ENCODE results near the gene NRIP2. TPM values are rescaled to one million over a fixed set of nuclear protein-coding genes. Genes with fewer than 3 reads are reported as not detected.
A peak's percentile ranks its signal among the peaks of the same experiment; 100 is the strongest.

Gene NRIP2
- total RNA-seq, 2 experiments from 2014 or later = not detected

- H3K27ac Mint-ChIP-seq = no peak overlapping the region
- intact Hi-C loops (cut with DNase I, micrococcal nuclease) = loop anchor here (2.0 to 10.0 kb wide), 4 partner anchors 89 to 421 kb away; no protein-coding TSS in a partner anchor
- Histone ChIP-seq H3K9me3 (ENCODE audit: control insufficient read depth in 1 of 2, insufficient read depth in 1 of 2, low read length in 2 of 2) (no peaks in the 10 kb centered on the region), H3K27ac (ENCODE audit: low read depth in 1 of 2, low read length in 2 of 2) (no peak overlapping the region), H3K4me1 (ENCODE audit: insufficient read depth, low read length) (peaks cover 2% of the 10 kb centered on the region), H3K4me3 (ENCODE audit: low read length) (no peak overlapping the region), H3K27me3 (ENCODE audit: control insufficient read depth in 1 of 2, insufficient read depth in 2 of 2, low read length in 2 of 2) (no peaks in the 10 kb centered on the region), H3K36me3 (ENCODE audit: insufficient read depth, low read length) (peaks cover 18% of the 10 kb centered on the region)
- DNase-seq (peak; percentile 14 to 63 (median 32)), ATAC-seq (ENCODE audit: poor library complexity) (peak; percentile 70)
- ChIA-PET CTCF (interaction anchor here (0.7 to 1.8 kb wide), 3 partner anchors 9 to 91 kb away, joined by 3 to 7 read pairs (median 4); no protein-coding TSS in a partner anchor), POLR2A (no interaction called here)
- no peaks in the 10 kb centered on the region for H3K9me3 Mint-ChIP-seq
- no peak overlapping the region for H3K4me3 Mint-ChIP-seq
- peak; percentile 57 for TF ChIP-seq CTCF (IDR thresholded peaks at IDR 0.05)
- H3K27me3 Mint-ChIP-seq = no peaks in the 10 kb centered on the region
- H3K36me3 Mint-ChIP-seq (ENCODE audit: low read depth) = peaks cover 25% of the 10 kb centered on the region
- no peaks in the 10 kb centered on the region for H3K4me1 Mint-ChIP-seq (ENCODE audit: low read depth)
These were observed 18.8 kb upstream of the NRIP2 start for GRCh38 chr12:2853626-2854025.

GRCh38 chr12:2851931-2852330 is 17.1 kb upstream of the NRIP2 start:
- Histone ChIP-seq H3K4me3 (ENCODE audit: low read length) (no peak overlapping the region), H3K27ac (ENCODE audit: low read depth in 1 of 2, low read length in 2 of 2) (no peak overlapping the region), H3K4me1 (ENCODE audit: insufficient read depth, low read length) (peaks cover 2% of the 10 kb centered on the region), H3K9me3 (ENCODE audit: control insufficient read depth in 1 of 2, insufficient read depth in 1 of 2, low read length in 2 of 2) (no peaks in the 10 kb centered on the region), H3K27me3 (ENCODE audit: control insufficient read depth in 1 of 2, insufficient read depth in 2 of 2, low read length in 2 of 2) (no peaks in the 10 kb centered on the region), H3K36me3 (ENCODE audit: insufficient read depth, low read length) (peaks cover 18% of the 10 kb centered on the region)
- no peak for TF ChIP-seq CTCF (IDR thresholded peaks at IDR 0.05)
- Mint-ChIP-seq H3K9me3 (no peaks in the 10 kb centered on the region), H3K36me3 (ENCODE audit: low read depth) (peaks cover 39% of the 10 kb centered on the region), H3K4me1 (ENCODE audit: low read depth) (no peaks in the 10 kb centered on the region), H3K27me3 (no peaks in the 10 kb centered on the region), H3K27ac (no peak overlapping the region), H3K4me3 (no peak overlapping the region)
- ChIA-PET CTCF (interaction anchor here (0.9 kb wide), 1 partner anchor 93 kb away, joined by 3 read pairs; no protein-coding TSS in a partner anchor), POLR2A (no interaction called here)
- DNase-seq = no peak
- no peak for ATAC-seq (ENCODE audit: poor library complexity)
- intact Hi-C loops (cut with DNase I, micrococcal nuclease) = loop anchor here (2.0 to 10.0 kb wide), 4 partner anchors 90 to 423 kb away; no protein-coding TSS in a partner anchor

- no peak for DNase-seq
- intact Hi-C loops (cut with DNase I, micrococcal nuclease) = no loop called here
- no peak for ATAC-seq (ENCODE audit: poor library complexity)
- Mint-ChIP-seq H3K27ac (no peak overlapping the region), H3K9me3 (no peaks in the 10 kb centered on the region), H3K27me3 (no peaks in the 10 kb centered on the region), H3K4me3 (no peak overlapping the region), H3K36me3 (ENCODE audit: low read depth) (peaks cover 69% of the 10 kb centered on the region), H3K4me1 (ENCODE audit: low read depth) (no peaks in the 10 kb centered on the region)
- no peak for TF ChIP-seq CTCF (IDR thresholded peaks at IDR 0.05)
- H3K27ac ChIP-seq (ENCODE audit: low read depth in 1 of 2, low read length in 2 of 2) = no peak overlapping the region
- no peaks in the 10 kb centered on the region for H3K9me3 ChIP-seq (ENCODE audit: control insufficient read depth in 1 of 2, insufficient read depth in 1 of 2, low read length in 2 of 2)
- H3K4me3 ChIP-seq (ENCODE audit: low read length) = no peak overlapping the region
- ChIA-PET POLR2A (no interaction called here), CTCF (interaction anchor here (1.0 to 1.7 kb wide), 2 partner anchors 15 to 99 kb away, joined by 3 to 6 read pairs; no protein-coding TSS in a partner anchor)
- H3K36me3 ChIP-seq (ENCODE audit: insufficient read depth, low read length) = peaks cover 44% of the 10 kb centered on the region
- H3K4me1 ChIP-seq (ENCODE audit: insufficient read depth, low read length) = no peaks in the 10 kb centered on the region
- H3K27me3 ChIP-seq (ENCODE audit: control insufficient read depth in 1 of 2, insufficient read depth in 2 of 2, low read length in 2 of 2) = no peaks in the 10 kb centered on the region
These were observed 10.4 kb upstream of the NRIP2 start for GRCh38 chr12:2845280-2845679.
